ENCODE results near the gene MTHFD1L.

MTHFD1L gene

DNA sequence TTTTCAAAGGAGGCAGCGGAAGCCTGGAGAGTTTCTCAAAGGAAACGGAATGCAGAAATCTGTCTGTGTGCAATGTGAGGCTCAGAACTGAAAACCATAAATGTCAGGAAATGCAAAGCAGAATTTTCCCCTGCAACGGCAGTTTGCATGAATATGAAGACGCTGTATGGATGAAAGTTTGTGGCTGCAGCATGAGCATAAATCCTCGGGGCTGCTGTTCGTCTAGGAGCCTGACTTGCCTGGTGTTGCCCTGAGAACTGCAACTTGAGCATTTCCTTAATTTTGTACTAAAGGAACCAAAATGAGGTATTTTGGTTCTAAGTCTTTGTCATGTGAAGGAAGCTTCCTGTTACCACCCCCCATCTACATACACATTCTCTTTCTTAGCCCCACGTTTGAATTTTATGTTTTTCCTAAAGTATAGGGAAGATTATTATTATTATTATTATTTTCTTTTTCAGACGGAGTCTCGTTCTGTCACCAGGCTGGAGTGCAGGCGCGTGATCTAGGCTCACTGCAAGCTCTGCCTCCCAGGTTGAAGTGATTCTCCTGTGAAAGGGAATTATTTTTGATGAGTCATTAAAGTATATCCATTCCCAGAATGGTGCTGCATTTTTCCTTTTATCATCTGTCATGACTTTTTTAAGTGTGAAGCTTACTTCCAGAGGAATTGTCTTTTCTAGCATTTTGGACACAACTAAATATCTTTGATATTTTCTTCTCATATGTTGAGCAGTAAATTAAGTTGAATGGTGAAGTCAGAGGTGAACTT is 33.1 kb downstream of the MTHFD1L start:
- DNase-seq (ENCODE audit: low read depth in 3 of 3) = no peak

DNA sequence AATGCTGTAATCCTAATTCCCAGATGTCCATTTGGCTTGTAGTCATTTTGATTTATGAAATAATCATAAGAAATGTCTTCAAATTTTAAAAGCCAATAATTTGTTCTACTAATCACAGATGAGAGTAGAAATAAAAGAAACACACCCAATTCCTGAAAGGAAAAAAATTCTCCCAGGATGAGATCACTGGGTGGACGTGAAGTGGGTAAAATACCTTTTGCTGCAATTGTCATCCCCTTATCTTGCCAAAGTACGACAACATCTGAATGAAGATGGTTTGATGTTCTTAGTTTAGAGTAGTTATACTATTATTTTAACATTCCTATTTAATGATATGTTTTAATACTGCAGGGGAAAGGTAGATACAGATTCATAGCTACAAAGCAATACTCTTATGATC is 33.7 kb downstream of the MTHFD1L start:
- DNase-seq (ENCODE audit: low read depth in 3 of 3) = no peak

DNA sequence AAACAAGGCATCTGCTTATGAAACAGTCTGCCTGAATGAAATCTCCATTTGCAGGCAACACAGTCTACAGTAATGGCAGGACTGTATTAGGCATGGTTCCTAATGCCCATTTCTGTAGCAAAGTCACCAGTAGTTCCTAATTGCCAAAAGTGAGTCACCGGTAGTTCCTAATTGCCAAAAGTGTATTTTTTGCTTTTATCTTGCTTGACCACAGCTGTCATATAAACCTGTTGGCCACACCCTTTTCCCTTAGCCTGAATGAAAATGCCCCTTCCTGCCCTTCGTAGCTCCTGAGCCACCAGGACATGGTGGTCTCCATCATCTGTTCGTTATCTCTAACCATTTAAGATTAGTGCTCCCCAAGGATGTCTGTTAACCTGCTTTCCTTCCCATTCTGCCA is 34.5 kb downstream of the MTHFD1L start:
- no peak for DNase-seq (ENCODE audit: low read depth in 3 of 3)

DNA sequence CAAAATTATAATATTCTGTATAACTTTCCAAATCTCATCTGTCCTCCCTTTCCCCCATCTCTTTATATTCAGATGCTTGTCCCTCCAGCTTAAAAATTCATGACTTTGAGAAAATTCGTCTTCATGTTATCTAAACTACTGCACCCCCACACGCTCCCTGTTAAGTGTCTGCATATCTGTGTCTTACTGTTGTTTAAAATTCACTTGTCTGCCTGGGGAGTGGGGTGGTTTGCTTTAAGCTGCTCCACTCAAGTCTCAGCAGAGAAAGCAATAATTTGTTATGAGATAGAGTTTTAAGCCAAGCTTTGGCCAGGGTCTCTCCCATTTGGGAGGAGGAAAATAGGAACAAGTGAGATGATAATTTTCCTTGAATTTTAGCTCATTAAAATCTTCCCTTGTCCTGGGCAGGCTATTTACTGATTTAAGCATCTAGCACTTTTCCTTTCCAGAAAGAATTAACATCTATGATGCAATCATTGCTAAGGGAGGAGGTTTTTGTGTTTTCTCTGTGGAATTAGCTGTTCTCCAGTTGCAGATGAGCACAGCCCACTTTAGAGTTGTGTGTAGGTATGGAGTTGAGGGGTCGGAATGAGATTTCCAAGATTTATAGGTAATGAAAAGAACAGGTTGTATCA is 36.8 kb downstream of the MTHFD1L start:
- DNase-seq (ENCODE audit: low read depth in 3 of 3) = no peak

DNA sequence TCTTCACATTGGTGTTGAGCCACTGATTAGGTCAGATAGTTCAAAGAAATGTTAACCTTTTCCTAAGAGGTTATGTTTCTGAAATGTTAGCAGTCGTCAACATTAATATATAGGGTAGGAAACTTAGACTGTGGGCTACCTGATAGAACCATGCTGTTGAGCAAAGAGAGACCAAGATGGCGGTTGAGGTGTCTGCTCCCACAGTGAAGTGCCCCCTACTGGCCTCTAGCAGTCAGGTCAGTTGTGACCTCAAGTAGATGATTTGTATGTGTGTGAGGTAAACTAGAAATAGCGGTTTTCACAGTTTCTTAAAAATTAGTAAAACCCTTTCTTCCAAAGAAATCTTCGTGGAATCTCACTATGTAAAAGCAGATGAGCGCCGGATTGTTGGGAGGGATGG is 40.3 kb downstream of the MTHFD1L start:
- DNase-seq (ENCODE audit: low read depth in 3 of 3) = no peak

DNA sequence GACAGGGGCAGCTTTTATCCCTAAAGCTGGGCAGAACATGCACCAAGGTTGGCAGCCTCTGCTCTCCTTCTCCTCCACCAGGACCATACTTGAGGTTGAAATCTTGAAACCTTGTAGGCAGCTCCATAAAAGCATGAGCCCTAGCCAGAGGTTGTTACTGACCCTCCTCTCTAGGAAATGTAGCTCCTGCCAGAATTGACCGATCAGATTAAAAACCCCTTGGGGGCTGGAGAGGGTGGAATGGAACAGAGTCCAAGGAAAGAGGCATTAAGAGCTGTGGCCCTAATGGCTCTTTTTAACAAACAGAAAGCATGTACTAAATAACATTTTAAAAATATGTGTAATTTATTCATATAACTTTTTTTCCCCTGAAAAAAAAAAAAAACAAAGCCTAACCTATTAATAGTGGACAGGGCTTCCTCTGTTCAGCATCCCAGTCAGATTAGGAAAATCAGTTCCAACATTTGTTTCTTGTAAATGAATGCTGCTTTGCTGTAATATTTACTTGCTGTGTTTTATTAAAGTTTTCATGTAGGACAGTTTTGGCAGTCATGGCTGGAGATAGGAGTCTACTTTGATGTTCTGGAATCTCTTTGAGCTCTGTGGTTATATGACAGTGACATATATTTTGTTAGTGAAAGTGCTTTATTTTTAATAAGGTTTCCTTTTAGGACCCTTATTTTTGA is 41.3 kb downstream of the MTHFD1L start:
- DNase-seq (ENCODE audit: low read depth in 3 of 3) = no peak

DNA sequence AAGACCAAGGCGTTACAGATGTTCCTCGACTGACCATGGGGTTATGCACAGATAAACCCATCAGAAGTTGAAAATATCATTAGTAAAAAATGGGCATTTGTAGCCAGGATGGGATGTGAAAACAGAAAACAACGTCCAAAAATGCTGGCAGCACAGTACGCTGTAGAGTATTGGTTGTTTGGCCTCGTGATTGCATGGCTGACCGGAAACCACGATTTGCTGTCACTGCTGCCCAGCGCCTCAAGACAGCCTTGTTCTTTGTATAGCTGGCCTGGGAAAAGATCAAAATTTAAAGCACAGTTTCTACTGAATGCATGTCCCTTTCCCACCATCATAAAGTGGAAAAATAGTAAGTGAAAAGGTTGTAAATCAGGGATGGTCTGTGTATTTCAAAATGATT is 41.9 kb downstream of the MTHFD1L start:
- no peak for DNase-seq (ENCODE audit: low read depth in 3 of 3)

DNA sequence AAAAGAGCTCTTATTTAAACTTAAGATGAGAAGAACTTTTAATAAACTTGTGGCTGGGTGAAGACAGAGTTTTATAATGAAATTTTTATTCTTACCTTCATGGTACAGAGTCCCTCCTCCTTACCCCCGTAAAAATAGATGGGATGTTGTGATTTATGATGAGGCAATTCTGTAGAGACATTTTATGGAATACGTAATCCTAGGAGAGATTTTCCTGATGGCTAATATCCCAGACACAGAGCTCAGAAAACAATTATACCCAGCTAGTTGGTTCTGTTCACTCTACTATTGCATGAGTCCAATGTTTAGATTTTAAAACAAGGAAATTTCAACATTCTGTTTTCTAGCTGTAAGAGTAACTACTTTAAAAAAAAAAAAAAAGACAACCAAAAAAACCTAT is 43.4 kb downstream of the MTHFD1L start:
- no peak for DNase-seq (ENCODE audit: low read depth in 3 of 3)

DNA sequence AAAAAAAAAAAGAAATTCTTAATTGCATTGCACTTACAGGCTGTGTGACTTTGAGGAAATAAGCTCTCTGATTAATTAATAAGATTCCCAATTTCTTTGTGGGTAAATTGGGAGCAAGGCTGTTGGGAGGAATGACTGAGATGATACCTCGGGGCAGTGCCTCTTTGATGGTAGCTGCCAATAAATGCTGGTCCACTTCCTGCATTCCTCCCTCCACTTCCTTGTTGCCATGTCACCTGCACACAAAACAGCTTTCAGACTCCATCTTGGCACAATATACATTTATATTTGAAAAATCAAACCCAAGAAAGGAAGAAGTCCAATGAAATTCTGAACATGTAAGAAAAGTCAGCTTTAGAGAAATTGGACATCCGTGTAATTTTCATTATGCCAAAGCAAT is 45.1 kb downstream of the MTHFD1L start:
- DNase-seq (ENCODE audit: low read depth in 3 of 3) = no peak

DNA sequence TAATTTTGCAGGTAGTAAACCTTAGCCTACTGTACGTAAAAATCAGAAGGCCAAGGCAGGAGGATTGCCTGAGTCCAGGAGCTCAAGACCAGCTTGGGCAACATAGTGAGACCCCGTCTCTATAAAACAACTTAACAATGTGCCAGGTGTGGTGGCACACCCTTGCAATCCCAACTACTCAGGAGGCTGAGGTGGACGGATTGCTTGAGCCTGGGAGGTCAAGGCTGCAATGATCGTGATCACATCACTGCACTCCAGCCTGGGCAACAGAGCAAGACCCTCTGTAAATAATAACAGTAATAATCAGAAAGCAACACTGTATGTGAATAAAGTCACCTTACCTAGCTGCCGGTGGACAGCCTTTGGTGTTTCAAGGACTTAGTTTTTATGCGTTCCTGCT is 48.9 kb downstream of the MTHFD1L start:
- no peak for DNase-seq (ENCODE audit: low read depth in 3 of 3)

DNA sequence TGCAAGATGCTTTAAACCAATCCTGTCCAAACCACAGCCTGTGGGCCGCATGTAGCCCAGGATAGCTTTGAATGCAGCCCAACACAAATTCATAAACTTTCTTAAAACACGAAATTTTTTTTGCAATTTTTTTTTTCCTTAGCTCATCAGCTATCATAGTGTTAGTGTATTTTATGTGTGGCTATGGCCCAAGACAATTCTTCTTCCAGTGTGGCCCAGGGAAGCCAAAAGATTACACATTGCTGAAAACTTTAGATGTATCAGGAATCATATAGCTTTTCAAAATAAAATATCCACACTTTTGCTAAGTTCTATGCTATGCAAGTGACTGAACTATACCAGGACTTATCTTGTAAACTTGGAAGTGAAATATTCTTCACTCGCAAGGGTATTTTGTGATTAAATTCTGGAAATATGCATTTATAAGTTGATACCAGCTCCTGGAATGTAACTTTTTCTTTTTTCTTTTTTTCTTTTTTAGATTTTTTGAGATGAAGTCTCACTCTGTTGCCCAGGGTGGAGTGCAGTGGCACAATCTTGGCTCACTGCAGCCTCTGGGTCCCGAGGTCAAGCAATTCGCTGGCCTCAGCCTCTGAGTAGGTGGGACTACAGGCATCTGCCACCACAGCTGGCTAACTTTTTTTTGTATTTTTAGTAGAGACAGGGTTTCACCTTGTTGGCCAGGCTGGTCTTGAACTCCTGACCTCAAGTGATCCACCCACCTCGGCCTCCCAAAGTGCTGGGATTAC is 49.8 kb downstream of the MTHFD1L start:
- no peak for DNase-seq (ENCODE audit: low read depth in 3 of 3)

DNA sequence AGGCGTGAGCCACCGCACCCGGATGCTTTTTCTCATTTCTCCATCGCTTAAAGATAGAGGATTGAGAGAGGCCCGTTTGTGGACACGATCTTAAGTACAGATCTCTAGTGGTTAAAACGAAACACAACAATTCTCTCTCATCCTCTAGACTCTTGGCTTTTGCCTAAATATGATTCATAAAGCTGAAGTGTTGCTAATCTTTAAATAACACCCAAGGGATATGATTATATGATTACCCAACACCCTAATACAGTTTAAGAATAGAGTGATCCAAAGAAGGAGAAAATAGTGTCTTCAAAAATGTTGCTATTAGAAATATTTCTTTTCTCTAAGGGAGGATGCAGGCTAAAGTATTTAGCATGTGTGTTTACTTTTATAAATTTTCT is 50.4 kb downstream of the MTHFD1L start:
- DNase-seq (ENCODE audit: low read depth in 3 of 3) = no peak

DNA sequence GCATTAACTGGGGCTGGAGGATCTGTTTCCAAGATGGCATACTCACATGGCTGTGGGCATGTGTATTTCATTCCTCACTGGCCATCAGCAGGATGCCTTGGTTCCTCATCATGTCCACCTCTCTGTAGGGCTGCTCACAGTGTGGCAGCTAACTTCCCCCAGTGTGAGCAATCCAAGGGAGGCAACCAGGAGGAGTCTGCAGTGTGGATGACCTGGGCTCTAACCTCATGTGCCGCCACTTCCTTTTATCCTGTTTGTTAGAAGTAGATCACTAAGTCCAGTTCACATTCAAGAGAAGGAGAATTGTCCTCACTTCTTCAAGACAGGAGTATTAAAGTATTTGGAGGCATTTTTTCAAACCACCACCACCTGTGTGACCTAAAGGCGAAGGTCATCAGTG is 54.4 kb downstream of the MTHFD1L start:
- no peak for DNase-seq (ENCODE audit: low read depth in 3 of 3)

DNA sequence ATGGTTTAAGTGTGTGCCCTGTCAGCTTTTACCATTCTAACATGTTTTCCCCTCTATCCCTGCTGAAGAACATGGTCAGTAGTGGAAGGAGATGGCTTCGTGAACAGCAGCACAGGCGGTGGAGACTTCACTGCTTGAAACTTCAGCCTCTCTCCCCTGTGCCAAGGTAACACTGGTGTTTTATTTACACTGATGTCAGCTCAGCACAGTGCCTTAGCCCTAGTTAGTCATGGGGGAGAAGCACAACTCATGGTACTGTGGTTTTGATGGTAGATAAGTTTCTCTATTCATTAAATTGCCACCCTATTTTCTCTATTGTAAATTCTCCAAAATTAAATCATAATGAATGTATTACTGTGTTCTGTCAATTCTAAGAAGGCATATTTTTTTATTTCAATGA is 56.6 kb downstream of the MTHFD1L start:
- DNase-seq (ENCODE audit: low read depth in 3 of 3) = no peak

DNA sequence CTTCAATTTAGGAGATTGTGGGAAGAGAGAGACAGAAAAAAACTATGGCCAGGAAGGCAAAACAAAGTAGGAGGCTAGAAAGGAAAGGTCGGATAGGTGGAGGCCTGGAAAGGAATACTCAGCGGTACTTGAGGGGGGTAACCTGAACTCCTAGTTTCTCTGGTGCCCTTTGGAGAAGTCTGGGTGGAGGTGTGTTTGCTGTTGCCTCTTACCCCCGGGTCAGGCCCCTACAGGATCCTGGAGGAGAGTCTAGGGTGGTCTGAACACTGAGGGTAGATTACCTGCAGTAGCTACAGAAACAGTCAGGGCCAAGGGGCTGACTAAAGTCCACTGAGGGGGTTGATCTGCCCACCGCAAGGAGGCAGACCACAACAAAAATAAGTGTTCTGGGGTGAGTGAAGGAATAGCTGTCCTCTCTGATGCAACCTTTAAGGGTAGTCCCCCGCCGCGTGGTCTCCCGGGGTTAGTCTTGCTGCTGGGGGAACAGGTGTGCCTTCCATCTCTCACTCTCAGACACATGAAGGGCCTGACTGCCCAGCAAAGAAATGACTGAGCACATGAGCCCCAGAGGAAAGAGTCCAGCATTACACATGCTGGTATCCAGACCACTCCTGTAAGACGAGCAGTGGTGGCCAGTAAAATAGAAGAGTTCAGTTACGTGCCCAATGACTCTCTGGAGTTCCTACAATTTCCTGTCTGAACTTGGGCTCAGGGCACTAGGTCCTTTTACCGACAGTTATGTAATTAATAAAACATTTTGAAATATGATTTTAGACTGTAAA is 59.5 kb downstream of the MTHFD1L start:
- no peak for DNase-seq (ENCODE audit: low read depth in 3 of 3)

DNA sequence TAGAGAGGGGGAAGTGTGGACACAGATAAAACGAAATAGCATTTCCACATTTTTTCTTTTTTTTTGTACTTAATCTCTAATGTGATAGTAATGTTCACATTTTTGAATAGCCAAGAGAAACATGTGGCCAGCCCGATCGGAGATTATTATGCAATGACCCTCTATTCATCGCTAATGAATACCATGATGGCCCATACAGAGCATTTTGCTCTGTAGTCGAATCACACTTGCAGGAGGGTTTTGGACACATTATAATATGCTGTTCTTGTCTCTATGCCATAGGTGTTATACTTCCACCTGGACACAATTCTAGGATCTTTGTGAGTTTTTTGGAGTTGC is 60.1 kb downstream of the MTHFD1L start:
- DNase-seq (ENCODE audit: low read depth in 3 of 3) = no peak

DNA sequence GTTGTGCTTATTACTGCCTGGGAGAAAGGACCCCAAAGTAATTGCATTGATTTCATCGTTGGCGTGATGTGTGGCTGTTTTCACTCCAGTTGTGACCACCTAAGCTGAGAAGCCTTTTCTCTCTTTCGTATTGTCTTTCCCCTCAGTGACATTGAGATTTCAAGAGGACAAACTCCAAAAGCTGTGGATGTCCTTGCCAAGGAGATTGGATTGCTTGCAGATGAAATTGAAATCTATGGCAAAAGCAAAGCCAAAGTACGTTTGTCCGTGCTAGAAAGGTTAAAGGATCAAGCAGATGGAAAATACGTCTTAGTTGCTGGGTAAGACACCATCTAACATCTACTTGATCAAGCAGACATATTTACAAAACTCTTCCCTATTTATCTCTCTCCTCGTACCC is 60.5 kb downstream of the MTHFD1L start:
- DNase-seq (ENCODE audit: low read depth in 3 of 3) = no peak

DNA sequence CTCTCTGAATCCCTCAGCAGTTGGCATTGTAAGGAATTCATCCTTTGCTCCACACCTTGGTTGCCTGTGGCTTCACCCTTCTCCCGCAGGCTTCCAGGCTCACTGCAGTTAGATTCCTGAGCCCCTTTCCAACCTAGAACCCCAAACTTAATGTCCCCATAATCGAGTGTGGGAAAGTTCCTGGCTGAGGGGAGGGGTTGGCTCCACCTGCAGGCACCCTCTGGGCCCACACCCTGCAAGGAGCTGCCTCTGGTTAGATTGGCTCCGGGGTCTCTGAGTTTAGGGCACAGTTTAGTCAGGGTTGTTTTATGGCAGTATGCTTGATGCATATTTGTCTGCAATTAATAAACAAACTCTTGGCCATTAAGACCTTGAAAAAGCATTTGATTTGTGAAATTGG is 63.4 kb downstream of the MTHFD1L start:
- no peak for DNase-seq (ENCODE audit: low read depth in 3 of 3)

DNA sequence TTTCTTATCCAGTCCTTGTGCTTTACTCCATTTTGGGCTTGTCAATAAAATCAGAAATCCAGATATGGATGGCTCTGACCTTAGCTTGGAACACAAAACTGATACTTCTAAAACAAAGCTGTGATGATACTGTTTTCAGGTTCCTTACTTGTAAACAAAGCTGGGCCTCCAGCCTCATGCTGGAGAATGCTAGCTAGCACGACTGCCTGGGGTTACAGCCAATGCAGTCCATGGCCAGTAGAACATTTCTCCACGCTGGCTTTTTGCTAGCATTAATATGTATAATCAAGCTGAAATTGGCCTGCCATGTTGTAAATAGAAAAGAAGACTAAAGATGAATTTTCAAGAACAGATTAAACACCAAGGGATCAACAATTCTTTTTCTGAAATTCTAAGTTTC is 63.9 kb downstream of the MTHFD1L start:
- DNase-seq (ENCODE audit: low read depth in 3 of 3) = no peak

DNA sequence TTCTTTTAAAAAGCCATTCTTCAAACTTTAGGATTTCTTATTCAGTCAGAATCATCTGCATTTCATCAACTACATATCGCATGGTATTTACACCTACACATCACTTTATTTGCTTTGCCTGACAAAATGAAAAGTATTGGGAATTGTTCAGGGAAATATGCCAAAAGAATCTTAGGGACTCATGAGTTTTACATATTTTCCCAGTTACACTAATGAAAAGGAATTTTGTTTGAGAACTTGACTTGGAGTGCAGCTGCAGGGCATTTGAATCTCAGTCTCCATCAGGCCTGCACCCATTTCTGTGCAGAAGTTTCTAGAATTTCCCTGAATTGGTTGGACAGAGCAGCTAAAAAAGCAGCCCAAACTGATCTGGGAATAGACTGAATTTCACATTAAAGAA is 65.3 kb downstream of the MTHFD1L start:
- DNase-seq (ENCODE audit: low read depth in 3 of 3) = no peak

DNA sequence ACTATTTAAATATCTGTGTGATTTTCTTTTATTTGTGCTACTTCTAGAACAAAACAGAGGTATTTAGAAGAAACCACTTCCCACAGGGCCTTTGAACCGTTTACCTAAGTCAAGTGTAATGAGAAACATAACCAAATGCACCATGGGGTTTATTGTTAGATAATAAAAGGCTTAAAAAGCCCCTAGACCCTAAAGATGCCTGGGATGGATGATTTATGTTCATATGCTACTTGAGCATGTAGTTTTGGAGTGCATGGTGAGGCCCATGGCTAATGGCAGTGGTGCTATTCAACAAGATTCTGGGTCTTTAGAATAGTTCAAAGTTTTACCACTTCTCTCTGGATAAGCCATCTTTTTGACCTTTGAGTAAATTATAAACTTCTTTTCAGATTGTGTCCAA is 65.9 kb downstream of the MTHFD1L start:
- no peak for DNase-seq (ENCODE audit: low read depth in 3 of 3)

DNA sequence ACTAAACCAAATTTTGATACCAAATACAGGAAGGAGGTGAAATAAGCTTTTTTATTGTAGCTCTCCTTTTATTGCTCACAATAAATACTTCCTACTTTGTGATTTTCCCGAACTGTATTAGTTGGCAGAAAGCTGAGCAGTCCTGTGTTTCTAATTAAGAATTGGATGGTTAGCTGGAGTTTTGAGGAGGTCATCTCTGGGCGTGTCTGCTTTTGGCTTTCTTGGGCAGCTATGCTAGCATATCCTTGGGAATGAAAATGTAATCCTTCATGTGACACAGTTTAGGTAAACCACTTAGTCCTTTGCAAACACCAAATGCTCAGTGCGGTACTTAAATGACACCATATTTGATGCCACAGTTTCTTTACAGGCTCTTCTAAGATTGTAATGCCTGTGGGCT is 67.5 kb downstream of the MTHFD1L start:
- DNase-seq (ENCODE audit: low read depth in 3 of 3) = no peak
